GM12872 (cell line): ENCODE measurements around the gene ATG9B.
A peak's percentile ranks its signal among the peaks of the same experiment; 100 is the strongest.

Experiments used
- TF ChIP-seq, protein P1 (sequence below): IDR thresholded peaks from 3 replicates; pipeline ENCODE4 v1.5.1; 2011; ENCODE audit warnings: low read depth, mild to moderate bottlenecking, low read length, moderate library complexity; ENCODE audit not compliant: insufficient read depth

ATG9B gene

GRCh38 chr7:151018421-151019129 lies 5.7 kb downstream of the ATG9B start:
- TF ChIP-seq, protein P1, sequence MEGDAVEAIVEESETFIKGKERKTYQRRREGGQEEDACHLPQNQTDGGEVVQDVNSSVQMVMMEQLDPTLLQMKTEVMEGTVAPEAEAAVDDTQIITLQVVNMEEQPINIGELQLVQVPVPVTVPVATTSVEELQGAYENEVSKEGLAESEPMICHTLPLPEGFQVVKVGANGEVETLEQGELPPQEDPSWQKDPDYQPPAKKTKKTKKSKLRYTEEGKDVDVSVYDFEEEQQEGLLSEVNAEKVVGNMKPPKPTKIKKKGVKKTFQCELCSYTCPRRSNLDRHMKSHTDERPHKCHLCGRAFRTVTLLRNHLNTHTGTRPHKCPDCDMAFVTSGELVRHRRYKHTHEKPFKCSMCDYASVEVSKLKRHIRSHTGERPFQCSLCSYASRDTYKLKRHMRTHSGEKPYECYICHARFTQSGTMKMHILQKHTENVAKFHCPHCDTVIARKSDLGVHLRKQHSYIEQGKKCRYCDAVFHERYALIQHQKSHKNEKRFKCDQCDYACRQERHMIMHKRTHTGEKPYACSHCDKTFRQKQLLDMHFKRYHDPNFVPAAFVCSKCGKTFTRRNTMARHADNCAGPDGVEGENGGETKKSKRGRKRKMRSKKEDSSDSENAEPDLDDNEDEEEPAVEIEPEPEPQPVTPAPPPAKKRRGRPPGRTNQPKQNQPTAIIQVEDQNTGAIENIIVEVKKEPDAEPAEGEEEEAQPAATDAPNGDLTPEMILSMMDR, result no peak

GRCh38 chr7:151017953-151018420 lies 6.3 kb downstream of the ATG9B start:
- TF ChIP-seq, protein P1, result peak; percentile 90

- TF ChIP-seq, protein P1, result no peak
Observed at GRCh38 chr7:151017370-151017952, 6.8 kb downstream of the ATG9B start.

- TF ChIP-seq, protein P1, result no peak
Observed at GRCh38 chr7:151016942-151017341, 7.4 kb downstream of the ATG9B start.

- TF ChIP-seq, protein P1, result no peak
Observed at GRCh38 chr7:151016505-151016904, 7.8 kb downstream of the ATG9B start.

DNA sequence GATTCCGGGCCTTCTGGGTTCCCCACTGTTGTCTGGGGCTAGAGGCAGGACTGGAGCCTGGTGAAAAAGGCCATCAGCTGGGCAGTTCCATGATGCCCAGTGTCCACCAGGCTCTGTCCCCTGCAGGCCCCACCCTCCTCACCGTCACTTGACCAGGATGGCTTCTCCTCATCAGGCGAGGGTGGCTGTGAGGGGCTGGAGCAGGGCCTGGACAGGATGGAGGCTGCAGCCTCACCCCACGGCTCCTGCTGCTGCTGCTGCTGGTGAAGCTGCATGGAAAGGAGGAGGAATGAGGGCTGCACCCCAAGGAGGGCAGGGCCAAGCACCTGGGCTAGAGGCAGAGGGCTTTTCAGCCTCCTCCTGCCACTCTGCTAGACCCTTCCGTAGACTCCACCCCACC lies 8.3 kb downstream of the ATG9B start:
- TF ChIP-seq, protein P1, result no peak

DNA sequence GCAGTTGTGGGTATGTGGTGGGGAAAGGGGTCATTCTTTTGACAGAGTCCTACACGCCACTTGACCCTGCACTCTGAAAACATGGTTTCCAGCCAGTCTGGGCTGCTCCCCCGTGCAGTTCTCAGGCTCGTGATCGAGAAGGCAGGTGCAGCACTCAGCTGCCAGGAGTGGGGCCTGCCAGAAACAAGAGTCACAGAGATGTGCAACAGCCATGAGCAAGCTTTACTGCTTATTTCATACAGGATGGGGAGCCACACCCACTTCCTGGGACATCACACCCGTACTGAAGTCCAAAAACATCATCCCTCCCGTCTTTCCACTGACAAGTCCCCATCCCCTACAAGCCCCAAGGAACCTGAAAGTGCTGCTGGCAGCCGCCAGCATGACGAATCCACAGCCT lies 9.3 kb downstream of the ATG9B start:
- TF ChIP-seq, protein P1, result no peak
